GM12874 (cell line): ENCODE data around the gene AFF1.

Experiments
- TF ChIP-seq, protein P1 (sequence below): IDR thresholded peaks from 2 replicates; pipeline ENCODE4 v1.5.1; 2011; ENCODE audit warnings: low read depth, mild to moderate bottlenecking, control low read depth, low read length, moderate library complexity; ENCODE audit not compliant: insufficient read depth

Gene AFF1

DNA sequence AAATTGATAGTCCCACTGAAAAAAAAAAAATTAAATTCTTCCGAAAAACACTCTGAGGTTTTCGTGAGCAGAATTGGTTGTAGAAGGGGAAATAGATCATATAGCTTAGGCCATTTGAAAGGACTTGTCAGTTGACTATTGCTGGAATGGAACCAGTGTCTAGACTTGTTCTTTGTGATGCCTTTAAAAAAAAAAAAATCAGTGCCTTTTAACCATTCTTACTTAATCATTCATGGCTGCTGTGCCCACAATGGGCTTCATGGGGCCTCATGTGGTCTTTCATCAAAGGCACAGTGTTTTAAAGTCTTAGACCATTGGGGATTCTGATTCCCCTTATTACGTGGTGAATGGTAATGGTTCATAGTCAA, 139.3 kb downstream of the AFF1 start:
- TF ChIP-seq, protein P1, sequence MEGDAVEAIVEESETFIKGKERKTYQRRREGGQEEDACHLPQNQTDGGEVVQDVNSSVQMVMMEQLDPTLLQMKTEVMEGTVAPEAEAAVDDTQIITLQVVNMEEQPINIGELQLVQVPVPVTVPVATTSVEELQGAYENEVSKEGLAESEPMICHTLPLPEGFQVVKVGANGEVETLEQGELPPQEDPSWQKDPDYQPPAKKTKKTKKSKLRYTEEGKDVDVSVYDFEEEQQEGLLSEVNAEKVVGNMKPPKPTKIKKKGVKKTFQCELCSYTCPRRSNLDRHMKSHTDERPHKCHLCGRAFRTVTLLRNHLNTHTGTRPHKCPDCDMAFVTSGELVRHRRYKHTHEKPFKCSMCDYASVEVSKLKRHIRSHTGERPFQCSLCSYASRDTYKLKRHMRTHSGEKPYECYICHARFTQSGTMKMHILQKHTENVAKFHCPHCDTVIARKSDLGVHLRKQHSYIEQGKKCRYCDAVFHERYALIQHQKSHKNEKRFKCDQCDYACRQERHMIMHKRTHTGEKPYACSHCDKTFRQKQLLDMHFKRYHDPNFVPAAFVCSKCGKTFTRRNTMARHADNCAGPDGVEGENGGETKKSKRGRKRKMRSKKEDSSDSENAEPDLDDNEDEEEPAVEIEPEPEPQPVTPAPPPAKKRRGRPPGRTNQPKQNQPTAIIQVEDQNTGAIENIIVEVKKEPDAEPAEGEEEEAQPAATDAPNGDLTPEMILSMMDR, result no peak

DNA sequence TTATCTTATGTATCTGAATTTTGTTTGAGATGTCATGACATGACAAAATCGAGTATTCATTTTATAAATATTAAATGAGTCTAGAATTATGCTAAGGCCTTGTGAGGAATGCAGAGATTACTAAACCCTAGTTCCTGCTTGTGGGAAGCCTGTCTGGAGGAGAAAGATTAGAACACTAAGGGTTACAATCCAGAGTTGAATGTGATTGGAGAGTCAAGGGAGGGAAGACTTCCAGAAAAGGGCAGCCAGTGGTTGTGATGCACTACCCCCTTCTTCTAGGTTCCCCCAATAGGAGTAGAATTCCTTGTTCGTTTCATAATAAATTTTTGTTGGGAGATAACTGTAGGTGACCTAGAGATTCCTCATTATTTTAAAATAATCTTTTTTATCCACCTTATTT, 141.1 kb downstream of the AFF1 start:
- TF ChIP-seq, protein P1, result no peak

GRCh38 chr4:87076690-87077358, 142.0 kb downstream of the AFF1 start:
- TF ChIP-seq, protein P1, result no peak

DNA sequence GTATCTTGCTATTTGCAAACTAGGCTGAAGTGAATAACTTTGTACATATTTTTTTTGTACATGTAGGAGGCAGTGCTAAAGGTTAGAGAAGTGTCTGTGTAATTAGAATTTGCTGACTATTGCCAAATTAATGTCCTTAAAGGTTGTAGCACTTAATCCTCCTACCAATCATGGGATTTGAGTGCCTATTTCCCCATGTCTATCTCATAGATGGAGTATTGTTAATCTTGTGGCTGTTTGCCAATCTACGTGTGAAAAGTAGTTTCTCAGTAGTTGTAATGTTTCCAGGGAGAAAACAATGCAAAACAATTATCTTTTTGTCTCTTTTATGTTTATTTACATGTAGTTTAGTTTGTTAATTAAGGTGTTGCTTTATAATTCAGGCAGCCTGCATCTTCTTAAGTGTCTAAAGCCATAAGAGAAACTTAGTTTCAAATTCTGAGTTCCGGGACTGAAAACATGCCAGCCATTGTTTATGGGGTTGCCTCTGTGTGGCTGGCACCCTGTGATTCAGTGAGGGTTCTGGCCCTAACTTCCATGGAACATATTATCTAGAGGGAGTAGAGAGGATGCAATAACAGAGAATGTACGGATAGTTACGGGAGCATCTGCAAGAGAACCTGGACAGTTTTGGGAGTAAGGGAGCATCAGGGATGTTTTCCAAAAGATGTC, 143.2 kb downstream of the AFF1 start:
- TF ChIP-seq, protein P1, result no peak

- TF ChIP-seq, protein P1, result no peak
These were observed 144.2 kb downstream of the AFF1 start for GRCh38 chr4:87078987-87079486.

DNA sequence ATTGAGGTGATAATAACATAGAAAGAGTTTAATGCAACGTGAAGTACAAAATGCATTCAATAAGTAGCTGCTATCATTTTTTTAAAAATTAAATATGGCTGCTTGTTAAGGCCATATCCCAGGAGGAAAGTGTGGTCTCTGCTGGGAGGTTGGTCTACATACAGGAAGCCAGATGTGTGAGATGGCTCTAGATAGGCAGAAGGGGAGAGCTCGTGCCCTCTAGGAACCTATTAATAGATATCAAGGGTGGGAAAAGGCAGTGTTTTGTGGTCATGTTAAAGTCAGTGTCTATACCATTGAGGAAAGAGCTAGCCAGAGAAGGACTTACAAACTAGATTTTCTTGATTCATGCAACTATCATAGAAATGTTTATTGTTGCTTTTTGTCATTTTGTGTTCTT, 145.2 kb downstream of the AFF1 start:
- TF ChIP-seq, protein P1, result no peak

GRCh38 chr4:87080462-87080861, 145.7 kb downstream of the AFF1 start:
- TF ChIP-seq, protein P1, result no peak
